Nephron progenitor cell (in vitro differentiated cells): ENCODE data around the gene CLEC1A.

Source experiments
- DNase-seq: peaks from one replicate; pipeline ENCODE4 v3.0.0; 2021
- H3K27ac Mint-ChIP-seq: 2 replicates; pipeline ENCODE4 v1.8.0; 2021; ENCODE audit warnings: mild to moderate bottlenecking, moderate library complexity, mixed read lengths
- H3K27me3 Mint-ChIP-seq: 2 replicates; pipeline ENCODE4 v1.8.0; 2021; ENCODE audit warnings: mild to moderate bottlenecking, low read depth, mixed read lengths; ENCODE audit not compliant: poor library complexity
- H3K36me3 Mint-ChIP-seq: 2 replicates; pipeline ENCODE4 v1.8.0; 2021; ENCODE audit warnings: low read depth, mixed read lengths
- H3K4me1 Mint-ChIP-seq: 2 replicates; pipeline ENCODE4 v1.8.0; 2021; ENCODE audit warnings: mixed read lengths
- H3K4me3 Mint-ChIP-seq: 2 replicates; pipeline ENCODE4 v1.8.0; 2021; ENCODE audit warnings: mild to moderate bottlenecking, moderate library complexity, mixed read lengths
- H3K9me3 Mint-ChIP-seq: 2 replicates; pipeline ENCODE4 v1.8.0; 2021; ENCODE audit warnings: mild to moderate bottlenecking, moderate library complexity, mixed read lengths
- CTCF ChIP-seq: fragments of 200-600 bp; sonication (generic); IDR thresholded peaks from 2 replicates; pipeline ENCODE4 v1.5.0; 2021; ENCODE audit warnings: antibody characterized with exemption

CLEC1A gene

GRCh38 chr12:10070380-10070779 is 28.4 kb downstream of the CLEC1A start:
- peaks cover 4% of the 10 kb centered on the region for H3K36me3 Mint-ChIP-seq
- H3K4me3 Mint-ChIP-seq: no peak overlapping the region
- peaks cover 53% of the 10 kb centered on the region for H3K4me1 Mint-ChIP-seq
- peaks cover 9% of the 10 kb centered on the region for H3K27me3 Mint-ChIP-seq
- H3K9me3 Mint-ChIP-seq: peaks cover 6% of the 10 kb centered on the region
- H3K27ac Mint-ChIP-seq: no peak overlapping the region
- DNase-seq: no peak
- TF ChIP-seq CTCF: no peak

GRCh38 chr12:10069976-10070375 is 28.8 kb downstream of the CLEC1A start:
- Mint-ChIP-seq H3K36me3 (peaks cover 4% of the 10 kb centered on the region), H3K4me1 (peaks cover 57% of the 10 kb centered on the region), H3K4me3 (no peak overlapping the region), H3K9me3 (peaks cover 6% of the 10 kb centered on the region), H3K27ac (no peak overlapping the region), H3K27me3 (peaks cover 9% of the 10 kb centered on the region)
- TF ChIP-seq CTCF: no peak
- no peak for DNase-seq

GRCh38 chr12:10069099-10069498 is 29.7 kb downstream of the CLEC1A start:
- Mint-ChIP-seq H3K27ac (no peak overlapping the region), H3K9me3 (peaks cover 6% of the 10 kb centered on the region)
- DNase-seq: peak; percentile 6

GRCh38 chr12:10068644-10069043 is 30.1 kb downstream of the CLEC1A start:
- peak overlapping the region; percentile 96 for H3K27ac Mint-ChIP-seq
- peaks cover 65% of the 10 kb centered on the region for H3K4me1 Mint-ChIP-seq
- DNase-seq: no peak
- peaks cover 6% of the 10 kb centered on the region for H3K9me3 Mint-ChIP-seq
- peaks cover 9% of the 10 kb centered on the region for H3K27me3 Mint-ChIP-seq
- H3K36me3 Mint-ChIP-seq: peaks cover 4% of the 10 kb centered on the region
- no peak overlapping the region for H3K4me3 Mint-ChIP-seq
- TF ChIP-seq CTCF: no peak

More at GRCh38 chr12:10069099-10069498, 29.7 kb downstream of the CLEC1A start:
- no peak for TF ChIP-seq CTCF
- Mint-ChIP-seq H3K27me3 (peaks cover 9% of the 10 kb centered on the region), H3K4me3 (no peak overlapping the region), H3K4me1 (peaks cover 65% of the 10 kb centered on the region), H3K36me3 (peaks cover 4% of the 10 kb centered on the region)

- H3K9me3 Mint-ChIP-seq: peaks cover 6% of the 10 kb centered on the region
- DNase-seq: no peak
- peaks cover 4% of the 10 kb centered on the region for H3K36me3 Mint-ChIP-seq
- no peak overlapping the region for H3K4me3 Mint-ChIP-seq
- H3K4me1 Mint-ChIP-seq: peaks cover 65% of the 10 kb centered on the region
- TF ChIP-seq CTCF: no peak
- H3K27me3 Mint-ChIP-seq: peaks cover 9% of the 10 kb centered on the region
- H3K27ac Mint-ChIP-seq: peak overlapping the region; percentile 96
Observed at GRCh38 chr12:10067942-10068341, 30.8 kb downstream of the CLEC1A start.

GRCh38 chr12:10067264-10067663 is 31.5 kb downstream of the CLEC1A start:
- Mint-ChIP-seq H3K4me1 (peaks cover 65% of the 10 kb centered on the region), H3K27me3 (peaks cover 3% of the 10 kb centered on the region), H3K9me3 (peaks cover 6% of the 10 kb centered on the region)

More at GRCh38 chr12:10067264-10067663, 31.5 kb downstream of the CLEC1A start:
- Mint-ChIP-seq H3K4me3 (no peak overlapping the region), H3K27ac (no peak overlapping the region), H3K36me3 (peaks cover 4% of the 10 kb centered on the region)
- no peak for DNase-seq
- no peak for TF ChIP-seq CTCF
